HepG2 (cell line): Measurements from ENCODE around the gene NGB. TPM values are rescaled to one million over a fixed set of nuclear protein-coding genes. Genes with fewer than 3 reads are reported as not detected.

Source experiments
- CEBPB ChIP-seq: IDR thresholded peaks from 2 replicates; pipeline ENCODE4 v1.6.1; 2011; ENCODE audit warnings: low read depth, low read length, improper control_type of control experiment, borderline replicate concordance
- FOXK2 ChIP-seq: fragments of 450-650 bp; IDR thresholded peaks from 2 replicates; pipeline ENCODE4 v1.6.1; 2016
- HDAC6 ChIP-seq: fragments of 200-600 bp; sonication (generic); IDR thresholded peaks from 2 replicates; pipeline ENCODE4 v1.7.0; 2017; ENCODE audit warnings: mild to moderate bottlenecking, antibody characterized with exemption, low read length, low read depth
- HOXA9 ChIP-seq: sonication (generic); formaldehyde crosslinking; IDR thresholded peaks from 2 replicates; pipeline ENCODE4 v1.8.1; 2022; ENCODE audit warnings: missing genetic modification reagents, mild to moderate bottlenecking, moderate library complexity, borderline replicate concordance
- PHF21A ChIP-seq: sonication (generic); formaldehyde crosslinking; IDR thresholded peaks from 2 replicates; pipeline ENCODE4 v1.5.0; 2020; ENCODE audit warnings: mild to moderate bottlenecking, missing genetic modification reagents
- SNAI1 ChIP-seq: sonication (generic); formaldehyde crosslinking; IDR thresholded peaks from 2 replicates; pipeline ENCODE4 v1.5.0; 2020; ENCODE audit warnings: mild to moderate bottlenecking, missing genetic modification reagents, borderline replicate concordance
- ZNF501 ChIP-seq: sonication (generic); formaldehyde crosslinking; IDR thresholded peaks from 2 replicates; pipeline ENCODE4 v1.5.1; 2020; ENCODE audit warnings: mild to moderate bottlenecking, moderate library complexity, missing genetic modification reagents
- ZNF572 ChIP-seq: sonication (generic); formaldehyde crosslinking; IDR thresholded peaks from 2 replicates; pipeline ENCODE4 v1.5.1; 2020; ENCODE audit warnings: mild to moderate bottlenecking, missing genetic modification reagents
- polyA plus RNA-seq, 8 experiments: library from polyadenylated mRNA; depleted of rRNA in 3 of 8; stranded (reverse) in 7 of 8; unstranded in 1 of 8; fragments of >200 nt; fragmentation: Illumina TruSeq in 4 of 8; extraction: Trizol in 4 of 8; gene quantifications; 2 replicates each; pipeline versions ENCODE4 v1.2.1 to v1.2.3, GENCODE V29; 2011 to 2016; ENCODE audit warnings: low read depth in 4 of 8, missing spikeins in 1 of 8, mixed read lengths in 1 of 8; ENCODE audit not compliant: insufficient read depth in 1 of 8
- total RNA-seq, 5 experiments: library from RNA; depleted of rRNA; stranded (reverse); fragments of >200 nt; fragmentation: Illumina TruSeq; extraction: Trizol; gene quantifications; 2 replicates each; pipeline ENCODE4 v1.2.3, GENCODE V29; 2016; ENCODE audit warnings: low read depth in 1 of 5
- TF ChIP-seq, protein P1 (sequence below): sonication (generic); formaldehyde crosslinking; IDR thresholded peaks from 2 replicates; pipeline ENCODE4 v1.9.0; 2021; ENCODE audit warnings: mild to moderate bottlenecking, missing genetic modification reagents
- TF ChIP-seq, protein P2 (sequence below): IDR thresholded peaks from 2 replicates; pipeline ENCODE4 v1.6.1; 2016
- TF ChIP-seq, protein P3 (sequence below): IDR thresholded peaks from 2 replicates; pipeline ENCODE4 v1.6.1; 2016; ENCODE audit warnings: low read depth, control low read depth
- TF ChIP-seq, protein P4 (sequence below): sonication (generic); formaldehyde crosslinking; IDR thresholded peaks from 2 replicates; pipeline ENCODE4 v1.4.0; 2020; ENCODE audit warnings: missing genetic modification reagents
- TF ChIP-seq, protein P5 (sequence below): sonication (generic); formaldehyde crosslinking; IDR thresholded peaks from 2 replicates; pipeline ENCODE4 v1.8.0; 2022; ENCODE audit warnings: missing genetic modification reagents, mild to moderate bottlenecking, borderline replicate concordance
- TF ChIP-seq, protein P6 (sequence below): sonication (generic); formaldehyde crosslinking; IDR thresholded peaks from 2 replicates; pipeline ENCODE4 v1.4.0; 2020; ENCODE audit warnings: missing genetic modification reagents
- TF ChIP-seq, protein P7 (sequence below): IDR thresholded peaks from 2 replicates; pipeline ENCODE4 v1.6.1; 2016; ENCODE audit warnings: mild to moderate bottlenecking, missing biosample characterization, missing genetic modification reagents

The NGB gene
- total and polyA plus RNA-seq, 2 of the 13 experiments (the other 11 are each of a cell fraction or from before 2014, with no cell fraction given): 0.04 TPM; not detected in 1

DNA sequence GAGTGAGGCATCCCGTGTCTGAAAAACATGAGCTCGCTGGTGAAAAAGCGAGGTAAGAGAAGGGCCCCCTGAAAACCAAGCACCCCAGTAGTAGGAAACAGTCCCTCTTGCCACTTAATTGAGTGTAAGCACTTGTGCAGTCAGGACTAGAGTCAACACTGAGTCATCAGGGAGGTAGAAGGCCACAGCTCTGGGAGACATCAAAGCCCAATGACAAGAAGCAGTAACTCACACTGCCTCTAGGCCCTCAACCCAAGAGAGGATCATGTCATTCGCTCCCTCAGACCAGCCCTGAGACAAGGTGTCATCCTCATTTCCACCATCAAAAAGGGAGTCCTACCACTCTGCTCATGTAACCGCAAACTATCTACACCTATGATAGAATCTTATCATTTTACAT is 31.9 kb upstream of the NGB start (continued):
- TF ChIP-seq, protein P1, sequence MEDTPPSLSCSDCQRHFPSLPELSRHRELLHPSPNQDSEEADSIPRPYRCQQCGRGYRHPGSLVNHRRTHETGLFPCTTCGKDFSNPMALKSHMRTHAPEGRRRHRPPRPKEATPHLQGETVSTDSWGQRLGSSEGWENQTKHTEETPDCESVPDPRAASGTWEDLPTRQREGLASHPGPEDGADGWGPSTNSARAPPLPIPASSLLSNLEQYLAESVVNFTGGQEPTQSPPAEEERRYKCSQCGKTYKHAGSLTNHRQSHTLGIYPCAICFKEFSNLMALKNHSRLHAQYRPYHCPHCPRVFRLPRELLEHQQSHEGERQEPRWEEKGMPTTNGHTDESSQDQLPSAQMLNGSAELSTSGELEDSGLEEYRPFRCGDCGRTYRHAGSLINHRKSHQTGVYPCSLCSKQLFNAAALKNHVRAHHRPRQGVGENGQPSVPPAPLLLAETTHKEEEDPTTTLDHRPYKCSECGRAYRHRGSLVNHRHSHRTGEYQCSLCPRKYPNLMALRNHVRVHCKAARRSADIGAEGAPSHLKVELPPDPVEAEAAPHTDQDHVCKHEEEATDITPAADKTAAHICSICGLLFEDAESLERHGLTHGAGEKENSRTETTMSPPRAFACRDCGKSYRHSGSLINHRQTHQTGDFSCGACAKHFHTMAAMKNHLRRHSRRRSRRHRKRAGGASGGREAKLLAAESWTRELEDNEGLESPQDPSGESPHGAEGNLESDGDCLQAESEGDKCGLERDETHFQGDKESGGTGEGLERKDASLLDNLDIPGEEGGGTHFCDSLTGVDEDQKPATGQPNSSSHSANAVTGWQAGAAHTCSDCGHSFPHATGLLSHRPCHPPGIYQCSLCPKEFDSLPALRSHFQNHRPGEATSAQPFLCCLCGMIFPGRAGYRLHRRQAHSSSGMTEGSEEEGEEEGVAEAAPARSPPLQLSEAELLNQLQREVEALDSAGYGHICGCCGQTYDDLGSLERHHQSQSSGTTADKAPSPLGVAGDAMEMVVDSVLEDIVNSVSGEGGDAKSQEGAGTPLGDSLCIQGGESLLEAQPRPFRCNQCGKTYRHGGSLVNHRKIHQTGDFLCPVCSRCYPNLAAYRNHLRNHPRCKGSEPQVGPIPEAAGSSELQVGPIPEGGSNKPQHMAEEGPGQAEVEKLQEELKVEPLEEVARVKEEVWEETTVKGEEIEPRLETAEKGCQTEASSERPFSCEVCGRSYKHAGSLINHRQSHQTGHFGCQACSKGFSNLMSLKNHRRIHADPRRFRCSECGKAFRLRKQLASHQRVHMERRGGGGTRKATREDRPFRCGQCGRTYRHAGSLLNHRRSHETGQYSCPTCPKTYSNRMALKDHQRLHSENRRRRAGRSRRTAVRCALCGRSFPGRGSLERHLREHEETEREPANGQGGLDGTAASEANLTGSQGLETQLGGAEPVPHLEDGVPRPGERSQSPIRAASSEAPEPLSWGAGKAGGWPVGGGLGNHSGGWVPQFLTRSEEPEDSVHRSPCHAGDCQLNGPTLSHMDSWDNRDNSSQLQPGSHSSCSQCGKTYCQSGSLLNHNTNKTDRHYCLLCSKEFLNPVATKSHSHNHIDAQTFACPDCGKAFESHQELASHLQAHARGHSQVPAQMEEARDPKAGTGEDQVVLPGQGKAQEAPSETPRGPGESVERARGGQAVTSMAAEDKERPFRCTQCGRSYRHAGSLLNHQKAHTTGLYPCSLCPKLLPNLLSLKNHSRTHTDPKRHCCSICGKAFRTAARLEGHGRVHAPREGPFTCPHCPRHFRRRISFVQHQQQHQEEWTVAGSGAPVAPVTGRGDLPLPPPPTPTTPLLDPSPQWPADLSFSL (CRISPR knock-in tag): no peak
- TF ChIP-seq, protein P2, sequence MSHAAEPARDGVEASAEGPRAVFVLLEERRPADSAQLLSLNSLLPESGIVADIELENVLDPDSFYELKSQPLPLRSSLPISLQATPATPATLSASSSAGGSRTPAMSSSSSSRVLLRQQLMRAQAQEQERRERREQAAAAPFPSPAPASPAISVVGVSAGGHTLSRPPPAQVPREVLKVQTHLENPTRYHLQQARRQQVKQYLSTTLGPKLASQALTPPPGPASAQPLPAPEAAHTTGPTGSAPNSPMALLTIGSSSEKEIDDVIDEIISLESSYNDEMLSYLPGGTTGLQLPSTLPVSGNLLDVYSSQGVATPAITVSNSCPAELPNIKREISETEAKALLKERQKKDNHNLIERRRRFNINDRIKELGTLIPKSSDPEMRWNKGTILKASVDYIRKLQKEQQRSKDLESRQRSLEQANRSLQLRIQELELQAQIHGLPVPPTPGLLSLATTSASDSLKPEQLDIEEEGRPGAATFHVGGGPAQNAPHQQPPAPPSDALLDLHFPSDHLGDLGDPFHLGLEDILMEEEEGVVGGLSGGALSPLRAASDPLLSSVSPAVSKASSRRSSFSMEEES (CRISPR knock-in tag): 0 out of 2 replicates have a peak, but pooled peaks have one; percentile 32
- no peak for TF ChIP-seq HDAC6
- TF ChIP-seq SNAI1: no peak
- TF ChIP-seq, protein P3, sequence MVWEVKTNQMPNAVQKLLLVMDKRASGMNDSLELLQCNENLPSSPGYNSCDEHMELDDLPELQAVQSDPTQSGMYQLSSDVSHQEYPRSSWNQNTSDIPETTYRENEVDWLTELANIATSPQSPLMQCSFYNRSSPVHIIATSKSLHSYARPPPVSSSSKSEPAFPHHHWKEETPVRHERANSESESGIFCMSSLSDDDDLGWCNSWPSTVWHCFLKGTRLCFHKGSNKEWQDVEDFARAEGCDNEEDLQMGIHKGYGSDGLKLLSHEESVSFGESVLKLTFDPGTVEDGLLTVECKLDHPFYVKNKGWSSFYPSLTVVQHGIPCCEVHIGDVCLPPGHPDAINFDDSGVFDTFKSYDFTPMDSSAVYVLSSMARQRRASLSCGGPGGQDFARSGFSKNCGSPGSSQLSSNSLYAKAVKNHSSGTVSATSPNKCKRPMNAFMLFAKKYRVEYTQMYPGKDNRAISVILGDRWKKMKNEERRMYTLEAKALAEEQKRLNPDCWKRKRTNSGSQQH (CRISPR knock-in tag): no peak
- TF ChIP-seq, protein P4, sequence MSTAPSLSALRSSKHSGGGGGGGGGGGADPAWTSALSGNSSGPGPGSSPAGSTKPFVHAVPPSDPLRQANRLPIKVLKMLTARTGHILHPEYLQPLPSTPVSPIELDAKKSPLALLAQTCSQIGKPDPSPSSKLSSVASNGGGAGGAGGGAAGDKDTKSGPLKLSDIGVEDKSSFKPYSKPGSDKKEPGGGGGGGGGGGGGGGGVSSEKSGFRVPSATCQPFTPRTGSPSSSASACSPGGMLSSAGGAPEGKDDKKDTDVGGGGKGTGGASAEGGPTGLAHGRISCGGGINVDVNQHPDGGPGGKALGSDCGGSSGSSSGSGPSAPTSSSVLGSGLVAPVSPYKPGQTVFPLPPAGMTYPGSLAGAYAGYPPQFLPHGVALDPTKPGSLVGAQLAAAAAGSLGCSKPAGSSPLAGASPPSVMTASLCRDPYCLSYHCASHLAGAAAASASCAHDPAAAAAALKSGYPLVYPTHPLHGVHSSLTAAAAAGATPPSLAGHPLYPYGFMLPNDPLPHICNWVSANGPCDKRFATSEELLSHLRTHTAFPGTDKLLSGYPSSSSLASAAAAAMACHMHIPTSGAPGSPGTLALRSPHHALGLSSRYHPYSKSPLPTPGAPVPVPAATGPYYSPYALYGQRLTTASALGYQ (CRISPR knock-in tag): no peak
- TF ChIP-seq CEBPB: no peak
- TF ChIP-seq, protein P5, sequence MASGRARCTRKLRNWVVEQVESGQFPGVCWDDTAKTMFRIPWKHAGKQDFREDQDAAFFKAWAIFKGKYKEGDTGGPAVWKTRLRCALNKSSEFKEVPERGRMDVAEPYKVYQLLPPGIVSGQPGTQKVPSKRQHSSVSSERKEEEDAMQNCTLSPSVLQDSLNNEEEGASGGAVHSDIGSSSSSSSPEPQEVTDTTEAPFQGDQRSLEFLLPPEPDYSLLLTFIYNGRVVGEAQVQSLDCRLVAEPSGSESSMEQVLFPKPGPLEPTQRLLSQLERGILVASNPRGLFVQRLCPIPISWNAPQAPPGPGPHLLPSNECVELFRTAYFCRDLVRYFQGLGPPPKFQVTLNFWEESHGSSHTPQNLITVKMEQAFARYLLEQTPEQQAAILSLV (CRISPR knock-in tag): no peak
- TF ChIP-seq HOXA9: no peak
- no peak for TF ChIP-seq ZNF572 (CRISPR knock-in tag)
- TF ChIP-seq FOXK2: no peak
- TF ChIP-seq, protein P6, sequence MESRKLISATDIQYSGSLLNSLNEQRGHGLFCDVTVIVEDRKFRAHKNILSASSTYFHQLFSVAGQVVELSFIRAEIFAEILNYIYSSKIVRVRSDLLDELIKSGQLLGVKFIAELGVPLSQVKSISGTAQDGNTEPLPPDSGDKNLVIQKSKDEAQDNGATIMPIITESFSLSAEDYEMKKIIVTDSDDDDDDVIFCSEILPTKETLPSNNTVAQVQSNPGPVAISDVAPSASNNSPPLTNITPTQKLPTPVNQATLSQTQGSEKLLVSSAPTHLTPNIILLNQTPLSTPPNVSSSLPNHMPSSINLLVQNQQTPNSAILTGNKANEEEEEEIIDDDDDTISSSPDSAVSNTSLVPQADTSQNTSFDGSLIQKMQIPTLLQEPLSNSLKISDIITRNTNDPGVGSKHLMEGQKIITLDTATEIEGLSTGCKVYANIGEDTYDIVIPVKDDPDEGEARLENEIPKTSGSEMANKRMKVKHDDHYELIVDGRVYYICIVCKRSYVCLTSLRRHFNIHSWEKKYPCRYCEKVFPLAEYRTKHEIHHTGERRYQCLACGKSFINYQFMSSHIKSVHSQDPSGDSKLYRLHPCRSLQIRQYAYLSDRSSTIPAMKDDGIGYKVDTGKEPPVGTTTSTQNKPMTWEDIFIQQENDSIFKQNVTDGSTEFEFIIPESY: no peak
- no peak for TF ChIP-seq PHF21A
- TF ChIP-seq ZNF501 (CRISPR knock-in tag): no peak
- TF ChIP-seq, protein P7, sequence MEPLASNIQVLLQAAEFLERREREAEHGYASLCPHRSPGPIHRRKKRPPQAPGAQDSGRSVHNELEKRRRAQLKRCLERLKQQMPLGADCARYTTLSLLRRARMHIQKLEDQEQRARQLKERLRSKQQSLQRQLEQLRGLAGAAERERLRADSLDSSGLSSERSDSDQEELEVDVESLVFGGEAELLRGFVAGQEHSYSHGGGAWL: no peak
